DND-41 (cell line): ENCODE data around the gene SYNDIG1.

Experiments
- CTCF ChIP-seq: IDR thresholded peaks from 2 replicates; pipeline ENCODE4 v1.5.1; 2012; ENCODE audit warnings: borderline replicate concordance, low read length, moderate library complexity, mild to moderate bottlenecking; ENCODE audit not compliant: poor library complexity, severe bottlenecking; ENCODE audit errors: extremely low read depth
- EZH2 ChIP-seq: IDR thresholded peaks from 3 replicates; pipeline ENCODE4 v1.6.1; 2012; ENCODE audit warnings: borderline replicate concordance, low read depth, mild to moderate bottlenecking, moderate library complexity, low read length, inconsistent platforms; ENCODE audit not compliant: severe bottlenecking

GRCh38 chr20:24694727-24695528 lies 225.5 kb downstream of the SYNDIG1 start:
- TF ChIP-seq CTCF = no peak
- TF ChIP-seq EZH2 = no peak
